ENCODE results near the gene HAPSTR1. TPM values are rescaled to one million over a fixed set of nuclear protein-coding genes. Genes with fewer than 3 reads are reported as not detected.
"Not testable (repeated sequence)": the region's sequence is repeated elsewhere in the genome, so short reads cannot be mapped to it uniquely, and the experiment has no call there.

The HAPSTR1 gene
- polyA plus RNA-seq, 2 donors, result 11.4 to 14.2 TPM

DNA sequence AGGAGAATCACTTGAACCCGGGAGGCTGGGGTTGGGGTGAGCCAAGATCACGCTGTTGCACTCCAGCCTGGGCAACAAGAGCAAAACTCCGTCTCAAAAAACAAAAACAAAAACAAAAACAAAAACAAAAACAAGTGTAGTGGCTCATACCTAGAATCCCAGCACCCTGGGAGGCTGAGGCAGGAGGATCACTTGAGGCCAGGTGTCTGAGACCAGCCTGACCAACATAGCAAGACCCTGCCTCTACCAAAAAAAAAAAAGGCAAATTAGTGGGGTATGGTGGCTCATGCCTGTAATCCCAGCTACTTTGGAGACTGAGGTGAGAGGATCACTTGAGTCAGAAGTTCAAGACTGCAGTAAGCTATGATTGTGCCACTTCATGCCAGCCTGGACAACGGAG, 26.4 kb upstream of the HAPSTR1 start:
- 87 to 90% methylated on average over 4 of the region's 4 CpGs for WGBS, 2 donors
- no peaks in the 10 kb centered on the region for H3K9me3 ChIP-seq (ENCODE audit: control insufficient read depth in 2 of 2, insufficient read depth in 1 of 2, low read depth in 1 of 2, low read length in 1 of 2)
- H3K4me1 ChIP-seq (ENCODE audit: control insufficient read depth in 2 of 2, insufficient read depth in 2 of 2, low read length in 1 of 2), result no peaks in the 10 kb centered on the region
- no peaks in the 10 kb centered on the region for H3K36me3 ChIP-seq (ENCODE audit: control insufficient read depth in 2 of 2, insufficient read depth in 2 of 2, low read length in 1 of 2)
- no peaks in the 10 kb centered on the region for H3K27me3 ChIP-seq (ENCODE audit: control insufficient read depth in 1 of 2, insufficient read depth in 2 of 2, low read length in 2 of 2)
- no peak overlapping the region for H3K27ac ChIP-seq (ENCODE audit: low read depth in 2 of 2, low read length in 1 of 2)
- no peak overlapping the region for H3K4me3 ChIP-seq (ENCODE audit: low read depth in 1 of 2, low read length in 2 of 2)

DNA sequence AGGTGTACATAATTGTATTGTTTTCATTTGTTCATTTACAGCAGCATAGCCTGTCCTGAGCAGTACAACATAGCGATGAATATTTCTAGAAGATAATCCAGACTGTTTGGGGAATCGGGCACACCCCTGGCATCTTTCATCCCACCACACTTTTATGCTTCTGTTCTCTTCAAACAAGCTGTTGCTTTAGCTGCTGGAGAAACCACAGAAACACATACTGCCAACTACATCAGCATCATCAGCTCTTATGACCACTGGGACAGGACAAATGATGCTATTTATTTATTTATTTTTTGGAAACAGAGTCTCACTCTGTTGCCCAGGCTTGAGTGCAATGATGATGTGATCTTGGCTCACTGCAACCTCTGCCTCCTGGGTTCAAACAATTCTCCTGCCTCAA, 22.6 kb upstream of the HAPSTR1 start:
- H3K4me1 ChIP-seq (ENCODE audit: control insufficient read depth in 2 of 2, insufficient read depth in 2 of 2, low read length in 1 of 2), result peaks cover 0 to 2% of the 10 kb centered on the region in 2 donors
- no peaks in the 10 kb centered on the region for H3K27me3 ChIP-seq (ENCODE audit: control insufficient read depth in 1 of 2, insufficient read depth in 2 of 2, low read length in 2 of 2)
- 88 to 95% methylated on average over 2 of the region's 2 CpGs for WGBS, 2 donors
- H3K9me3 ChIP-seq (ENCODE audit: control insufficient read depth in 2 of 2, insufficient read depth in 1 of 2, low read depth in 1 of 2, low read length in 1 of 2), result no peaks in the 10 kb centered on the region
- no peak overlapping the region for H3K27ac ChIP-seq (ENCODE audit: low read depth in 2 of 2, low read length in 1 of 2)
- no peaks in the 10 kb centered on the region for H3K36me3 ChIP-seq (ENCODE audit: control insufficient read depth in 2 of 2, insufficient read depth in 2 of 2, low read length in 1 of 2)
- H3K4me3 ChIP-seq (ENCODE audit: low read depth in 1 of 2, low read length in 2 of 2), result no peak overlapping the region

DNA sequence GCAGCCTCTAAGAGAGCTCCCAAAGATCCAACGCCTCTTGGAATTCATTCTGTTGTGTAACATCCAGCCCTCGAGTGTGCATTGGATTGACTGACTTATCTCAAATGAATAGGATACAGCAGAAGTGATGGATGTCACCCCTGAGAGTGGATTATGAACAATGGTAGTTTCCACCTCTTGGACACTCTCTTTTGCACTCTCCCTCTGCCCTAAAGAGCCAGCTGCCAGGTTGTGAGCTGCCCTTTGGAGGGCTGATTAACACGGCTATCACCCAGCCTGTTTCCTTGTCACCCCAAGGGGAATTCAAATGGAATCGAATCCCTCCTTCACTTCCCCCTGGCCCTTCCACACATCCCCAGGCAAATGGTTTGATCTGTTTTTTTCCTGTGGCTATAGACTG, 21.2 kb upstream of the HAPSTR1 start:
- H3K9me3 ChIP-seq (ENCODE audit: control insufficient read depth in 2 of 2, insufficient read depth in 1 of 2, low read depth in 1 of 2, low read length in 1 of 2), result no peaks in the 10 kb centered on the region
- H3K4me1 ChIP-seq (ENCODE audit: control insufficient read depth in 2 of 2, insufficient read depth in 2 of 2, low read length in 1 of 2), result peaks cover 0 to 2% of the 10 kb centered on the region in 2 donors
- no peak overlapping the region for H3K27ac ChIP-seq (ENCODE audit: low read depth in 2 of 2, low read length in 1 of 2)
- WGBS, 2 donors, result 56 to 70% methylated on average over 4 of the region's 4 CpGs
- H3K4me3 ChIP-seq (ENCODE audit: low read depth in 1 of 2, low read length in 2 of 2), result no peak overlapping the region
- no peaks in the 10 kb centered on the region for H3K27me3 ChIP-seq (ENCODE audit: control insufficient read depth in 1 of 2, insufficient read depth in 2 of 2, low read length in 2 of 2)
- no peaks in the 10 kb centered on the region for H3K36me3 ChIP-seq (ENCODE audit: control insufficient read depth in 2 of 2, insufficient read depth in 2 of 2, low read length in 1 of 2)

DNA sequence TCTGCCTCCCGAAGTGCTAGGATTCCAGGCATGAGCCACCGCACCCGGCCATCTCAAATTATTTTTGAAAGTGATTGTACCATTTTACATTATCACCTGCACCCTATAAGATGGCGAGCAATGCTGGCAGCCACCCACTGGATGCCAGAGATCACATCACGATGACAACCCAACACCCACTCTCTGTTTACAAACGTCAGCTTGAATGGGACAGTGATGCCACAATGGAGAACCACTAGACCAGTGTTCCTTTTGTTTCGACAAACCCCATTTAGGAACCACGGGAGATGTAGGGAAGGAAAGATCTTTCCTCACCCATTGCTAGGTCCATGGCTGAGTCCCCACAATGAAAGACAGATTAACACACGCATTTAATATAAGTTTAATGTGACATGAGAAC, 20.1 kb upstream of the HAPSTR1 start:
- Histone ChIP-seq H3K9me3 (ENCODE audit: control insufficient read depth in 2 of 2, insufficient read depth in 1 of 2, low read depth in 1 of 2, low read length in 1 of 2) (no peaks in the 10 kb centered on the region), H3K27ac (ENCODE audit: low read depth in 2 of 2, low read length in 1 of 2) (no peak overlapping the region), H3K36me3 (ENCODE audit: control insufficient read depth in 2 of 2, insufficient read depth in 2 of 2, low read length in 1 of 2) (no peaks in the 10 kb centered on the region), H3K4me3 (ENCODE audit: low read depth in 1 of 2, low read length in 2 of 2) (no peak overlapping the region), H3K27me3 (ENCODE audit: control insufficient read depth in 1 of 2, insufficient read depth in 2 of 2, low read length in 2 of 2) (no peaks in the 10 kb centered on the region), H3K4me1 (ENCODE audit: control insufficient read depth in 2 of 2, insufficient read depth in 2 of 2, low read length in 1 of 2) (peaks cover 0 to 2% of the 10 kb centered on the region in 2 donors)
- 83 to 89% methylated on average over 9 of the region's 9 CpGs for WGBS, 2 donors

DNA sequence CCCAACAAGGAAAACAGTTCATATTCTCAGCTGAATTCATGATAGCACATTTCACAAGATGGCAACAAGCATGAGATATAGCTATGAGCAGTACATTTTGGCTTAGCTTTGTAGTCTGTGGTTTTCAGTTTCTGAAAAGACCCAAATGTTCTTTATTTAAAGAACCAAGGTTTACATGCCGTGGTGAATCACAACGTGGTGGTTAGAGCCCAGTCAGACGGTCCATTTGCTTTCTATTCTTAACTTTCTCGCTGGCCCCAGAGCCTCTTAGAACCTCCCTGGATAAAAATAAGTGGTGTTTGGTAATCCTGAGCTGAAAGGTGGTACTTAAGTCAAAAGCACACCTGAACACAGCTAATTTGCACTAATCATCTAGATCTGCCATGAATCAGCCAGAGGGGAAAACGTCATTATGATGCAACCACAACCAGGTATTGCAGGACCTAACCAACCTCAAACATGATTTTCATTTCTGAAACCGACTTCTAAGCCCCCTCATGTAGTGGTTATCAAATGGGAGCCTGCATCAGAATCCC, 18.6 kb upstream of the HAPSTR1 start:
- Histone ChIP-seq H3K4me3 (ENCODE audit: low read depth in 1 of 2, low read length in 2 of 2) (no peak overlapping the region), H3K9me3 (ENCODE audit: control insufficient read depth in 2 of 2, insufficient read depth in 1 of 2, low read depth in 1 of 2, low read length in 1 of 2) (no peaks in the 10 kb centered on the region), H3K4me1 (ENCODE audit: control insufficient read depth in 2 of 2, insufficient read depth in 2 of 2, low read length in 1 of 2) (peaks cover 0 to 2% of the 10 kb centered on the region in 2 donors), H3K27me3 (ENCODE audit: control insufficient read depth in 1 of 2, insufficient read depth in 2 of 2, low read length in 2 of 2) (no peaks in the 10 kb centered on the region), H3K27ac (ENCODE audit: low read depth in 2 of 2, low read length in 1 of 2) (no peak overlapping the region), H3K36me3 (ENCODE audit: control insufficient read depth in 2 of 2, insufficient read depth in 2 of 2, low read length in 1 of 2) (no peaks in the 10 kb centered on the region)
- WGBS, 2 donors, result 28 to 33% methylated on average over 6 of the region's 6 CpGs

DNA sequence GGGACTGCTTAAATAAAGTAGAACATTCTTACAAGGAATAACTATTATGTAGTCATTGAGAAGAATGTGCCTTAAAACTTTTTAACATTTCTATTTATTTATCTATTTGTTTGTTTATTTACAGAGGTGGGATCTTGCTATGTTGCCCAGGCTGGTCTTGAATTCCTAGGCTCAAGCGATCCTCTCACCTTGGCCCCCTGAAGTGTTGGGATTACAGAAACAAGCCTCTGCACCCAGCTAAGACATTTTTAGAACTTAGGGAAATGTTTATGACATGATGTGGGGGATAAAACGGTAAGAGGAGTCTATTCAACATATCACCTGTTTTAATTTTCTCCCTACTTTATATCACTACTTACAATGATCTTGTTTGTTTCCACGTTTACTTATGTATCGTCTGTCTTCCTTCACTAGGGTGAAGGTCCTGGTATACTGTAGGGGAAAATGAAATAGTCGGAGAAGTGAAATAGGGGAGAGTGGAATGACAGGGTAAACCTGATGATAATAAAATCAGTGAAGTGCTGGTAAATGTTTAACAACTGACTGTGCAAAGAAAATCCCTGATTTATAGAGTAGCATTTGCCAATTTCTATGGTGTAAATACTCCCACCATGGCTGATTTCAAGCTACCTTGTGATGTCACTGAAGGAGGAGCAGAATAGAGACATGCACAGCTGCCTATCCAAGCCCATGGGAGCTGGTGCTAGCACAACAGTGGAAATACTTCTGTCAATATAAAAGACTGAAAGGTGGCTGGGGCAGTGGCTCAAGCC, 16.0 kb upstream of the HAPSTR1 start:
- peaks cover 0 to 2% of the 10 kb centered on the region in 2 donors for H3K4me1 ChIP-seq (ENCODE audit: control insufficient read depth in 2 of 2, insufficient read depth in 2 of 2, low read length in 1 of 2)
- no peaks in the 10 kb centered on the region for H3K27me3 ChIP-seq (ENCODE audit: control insufficient read depth in 1 of 2, insufficient read depth in 2 of 2, low read length in 2 of 2)
- 77 to 85% methylated on average over 5 of the region's 5 CpGs for WGBS, 2 donors
- no peaks in the 10 kb centered on the region for H3K36me3 ChIP-seq (ENCODE audit: control insufficient read depth in 2 of 2, insufficient read depth in 2 of 2, low read length in 1 of 2)
- no peak overlapping the region for H3K4me3 ChIP-seq (ENCODE audit: low read depth in 1 of 2, low read length in 2 of 2)
- H3K9me3 ChIP-seq (ENCODE audit: control insufficient read depth in 2 of 2, insufficient read depth in 1 of 2, low read depth in 1 of 2, low read length in 1 of 2), result no peaks in the 10 kb centered on the region
- no peak overlapping the region for H3K27ac ChIP-seq (ENCODE audit: low read depth in 2 of 2, low read length in 1 of 2)

DNA sequence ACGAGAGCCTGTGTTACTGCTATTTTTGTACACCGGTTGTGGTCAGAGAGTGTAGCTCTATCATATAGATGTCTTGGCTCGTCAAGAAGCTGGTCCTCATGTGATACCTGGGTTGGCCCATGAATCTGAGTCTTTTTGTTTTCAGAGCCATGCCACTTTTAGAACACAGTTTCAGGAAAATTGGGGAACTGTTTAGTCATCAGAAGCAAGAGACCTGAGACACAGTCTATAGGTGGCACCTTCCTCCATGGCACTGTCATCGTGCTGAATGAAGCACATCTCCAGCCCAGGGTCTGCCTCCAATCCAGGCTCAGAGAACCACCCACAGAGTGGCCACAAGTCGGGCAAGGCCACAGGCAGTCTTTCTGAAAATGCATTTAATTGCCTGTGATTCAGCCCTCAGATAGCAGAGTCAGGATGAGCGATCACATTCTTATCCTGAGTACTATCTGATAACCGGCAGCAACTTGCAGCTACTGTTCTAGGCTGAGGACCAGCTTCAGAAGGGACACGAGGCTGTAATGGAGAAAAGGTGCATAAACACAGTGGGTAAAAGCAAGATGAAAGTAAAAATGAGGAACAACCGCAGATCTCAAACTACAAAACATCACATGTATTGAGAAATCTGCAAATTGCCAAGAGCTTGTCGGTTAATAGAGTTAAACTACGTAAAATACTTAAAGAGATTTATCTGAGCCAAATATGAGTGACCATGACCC, 14.2 kb upstream of the HAPSTR1 start:
- no peak overlapping the region for H3K27ac ChIP-seq (ENCODE audit: low read depth in 2 of 2, low read length in 1 of 2)
- H3K4me3 ChIP-seq (ENCODE audit: low read depth in 1 of 2, low read length in 2 of 2), result no peak overlapping the region
- no peaks in the 10 kb centered on the region for H3K27me3 ChIP-seq (ENCODE audit: control insufficient read depth in 1 of 2, insufficient read depth in 2 of 2, low read length in 2 of 2)
- 76 to 79% methylated on average over 11 of the region's 11 CpGs for WGBS, 2 donors
- peaks cover 0 to 1% of the 10 kb centered on the region in 2 donors for H3K4me1 ChIP-seq (ENCODE audit: control insufficient read depth in 2 of 2, insufficient read depth in 2 of 2, low read length in 1 of 2)
- H3K9me3 ChIP-seq (ENCODE audit: control insufficient read depth in 2 of 2, insufficient read depth in 1 of 2, low read depth in 1 of 2, low read length in 1 of 2), result no peaks in the 10 kb centered on the region
- H3K36me3 ChIP-seq (ENCODE audit: control insufficient read depth in 2 of 2, insufficient read depth in 2 of 2, low read length in 1 of 2), result no peaks in the 10 kb centered on the region

DNA sequence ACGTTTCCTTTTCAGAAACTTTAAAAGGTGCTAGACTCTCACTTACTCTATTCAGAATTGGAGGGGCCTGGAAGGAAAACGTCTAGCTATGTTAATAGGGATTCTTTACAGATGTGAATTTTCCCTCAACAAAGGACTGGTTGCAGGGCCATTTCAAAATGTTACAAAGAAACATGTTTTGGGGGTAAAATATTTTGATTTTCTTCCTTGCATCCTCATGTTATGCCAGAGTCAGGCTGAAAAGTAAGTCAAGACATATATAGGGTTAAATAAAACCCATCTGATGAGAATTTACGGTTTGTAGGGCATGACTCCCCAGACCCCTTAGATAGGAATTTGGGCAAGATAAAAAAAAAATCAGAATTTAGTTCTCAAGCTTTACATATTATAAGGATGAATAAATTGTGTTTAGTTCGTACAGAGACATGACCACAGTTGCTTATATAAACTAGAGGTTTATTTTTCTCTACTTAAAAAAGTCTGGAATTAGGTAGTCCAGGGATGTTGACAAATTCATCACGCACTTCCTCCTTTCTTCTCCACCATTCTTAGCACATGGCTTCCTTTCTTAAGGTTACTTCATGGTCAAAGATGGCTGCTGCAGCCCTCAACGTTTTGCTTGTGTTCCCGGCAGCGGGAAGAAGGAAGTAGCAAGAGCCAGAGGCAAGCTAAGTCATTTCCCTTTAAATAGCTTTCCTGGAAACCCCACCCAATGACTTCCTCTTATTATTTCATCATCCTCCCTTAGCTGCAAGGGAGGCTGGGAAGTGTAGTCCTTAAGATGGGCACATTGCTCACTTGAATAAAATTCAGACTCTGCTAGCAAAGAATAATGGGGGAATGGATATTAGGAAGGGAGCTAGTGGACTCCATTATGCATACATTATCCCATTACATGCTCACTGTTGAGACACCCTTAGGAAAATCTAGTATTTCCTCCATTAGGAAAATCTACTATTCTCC, 12.7 kb upstream of the HAPSTR1 start:
- H3K9me3 ChIP-seq (ENCODE audit: control insufficient read depth in 2 of 2, insufficient read depth in 1 of 2, low read depth in 1 of 2, low read length in 1 of 2); H3K27ac ChIP-seq (ENCODE audit: low read depth in 2 of 2, low read length in 1 of 2); H3K36me3 ChIP-seq (ENCODE audit: control insufficient read depth in 2 of 2, insufficient read depth in 2 of 2, low read length in 1 of 2); H3K4me1 ChIP-seq (ENCODE audit: control insufficient read depth in 2 of 2, insufficient read depth in 2 of 2, low read length in 1 of 2); H3K4me3 ChIP-seq (ENCODE audit: low read depth in 1 of 2, low read length in 2 of 2); H3K27me3 ChIP-seq (ENCODE audit: control insufficient read depth in 1 of 2, insufficient read depth in 2 of 2, low read length in 2 of 2): not testable (repeated sequence)
- WGBS, 2 donors, result 60 to 69% methylated on average over 8 of the region's 8 CpGs

DNA sequence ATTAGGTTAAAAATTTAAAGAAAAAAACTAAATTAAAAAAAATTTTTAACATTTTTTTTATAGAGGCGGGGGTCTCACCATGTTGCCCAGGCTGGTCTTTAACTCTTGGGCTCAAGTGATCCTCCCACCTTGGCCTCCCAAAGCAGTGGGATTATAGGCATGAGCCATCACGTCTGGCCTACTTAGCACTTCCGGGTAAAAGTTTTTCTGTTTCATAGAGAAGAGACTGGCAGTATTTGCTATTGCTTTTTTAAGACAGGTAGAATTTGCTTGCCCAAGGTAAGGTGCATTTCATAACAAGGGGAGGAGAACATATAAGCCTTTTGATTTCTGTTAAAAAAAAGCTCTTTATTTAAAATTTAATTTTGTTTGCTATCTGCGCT, 12.0 kb upstream of the HAPSTR1 start:
- H3K27ac ChIP-seq (ENCODE audit: low read depth in 2 of 2, low read length in 1 of 2), result no peak overlapping the region
- WGBS, 2 donors, result 79 to 92% methylated on average over 4 of the region's 4 CpGs
- H3K4me3 ChIP-seq (ENCODE audit: low read depth in 1 of 2, low read length in 2 of 2), result no peak overlapping the region
- no peaks in the 10 kb centered on the region for H3K9me3 ChIP-seq (ENCODE audit: control insufficient read depth in 2 of 2, insufficient read depth in 1 of 2, low read depth in 1 of 2, low read length in 1 of 2)
- H3K27me3 ChIP-seq (ENCODE audit: control insufficient read depth in 1 of 2, insufficient read depth in 2 of 2, low read length in 2 of 2), result no peaks in the 10 kb centered on the region
- H3K36me3 ChIP-seq (ENCODE audit: control insufficient read depth in 2 of 2, insufficient read depth in 2 of 2, low read length in 1 of 2), result no peaks in the 10 kb centered on the region
- no peaks in the 10 kb centered on the region for H3K4me1 ChIP-seq (ENCODE audit: control insufficient read depth in 2 of 2, insufficient read depth in 2 of 2, low read length in 1 of 2)
